PC-9 (cell line): Measurements from ENCODE around the gene STK32B. TPM values are rescaled to one million over a fixed set of nuclear protein-coding genes. Genes with fewer than 3 reads are reported as not detected.

ENCODE experiments used
- BruUV-seq: library from RNA; stranded (reverse); fragments of 400-500 nt; replicated peaks from 2 replicates; lab custom pipeline; 2021; lab: Mats Ljungman, UMichigan
- CTCF ChIA-PET: fragments of 300-600 bp; sonication (Branson Sonifier 250); formaldehyde crosslinking; loops from one replicate; lab custom pipeline; 2022; ENCODE audit warnings: antibody characterized with exemption; lab: Charles Lee
- POLR2A ChIA-PET: fragments of 300-600 bp; sonication (Branson Sonifier 250); formaldehyde crosslinking; loops from one replicate; lab custom pipeline; 2022; ENCODE audit warnings: antibody characterized with exemption; ENCODE audit not compliant: unreplicated experiment; lab: Charles Lee
- DNase-seq, 2 experiments: peaks; one replicate each; pipeline versions ENCODE4 v3.0.0 to v3.0.0-alpha.2; 2015 to 2022; ENCODE audit warnings: mixed read lengths in 1 of 2
- H2AFZ ChIP-seq: fragments of 200-600 bp; sonication (generic); 2 replicates; pipeline ENCODE4 v1.8.1; 2017; ENCODE audit warnings: antibody characterized with exemption
- H3F3A ChIP-seq: fragments of 200-600 bp; sonication (generic); 2 replicates; pipeline ENCODE4 v1.8.1; 2017; ENCODE audit warnings: antibody characterized with exemption, mild to moderate bottlenecking, low read depth; ENCODE audit not compliant: insufficient read depth
- H3K27ac ChIP-seq: fragments of 200-600 bp; sonication (generic); 2 replicates; pipeline ENCODE4 v1.6.1; 2016; ENCODE audit warnings: mixed run types
- H3K27me3 ChIP-seq: fragments of 200-600 bp; sonication (generic); 2 replicates; pipeline ENCODE4 v1.6.1; 2016; ENCODE audit warnings: low read depth, mixed run types; ENCODE audit not compliant: insufficient read depth
- H3K36me3 ChIP-seq: fragments of 200-600 bp; sonication (generic); 2 replicates; pipeline ENCODE4 v1.6.1; 2016; ENCODE audit warnings: low read depth, mixed run types
- H3K4me1 ChIP-seq: fragments of 200-600 bp; sonication (generic); replicated peaks from 2 replicates; pipeline ENCODE4 v1.6.1; 2016; ENCODE audit warnings: mixed run types; ENCODE audit not compliant: insufficient read depth
- H3K4me2 ChIP-seq: fragments of 200-600 bp; sonication (generic); 2 replicates; pipeline ENCODE4 v1.6.1; 2017; ENCODE audit warnings: mixed run types
- H3K4me3 ChIP-seq: fragments of 200-600 bp; sonication (generic); 2 replicates; pipeline ENCODE4 v1.6.1; 2016; ENCODE audit warnings: mixed run types
- H3K79me2 ChIP-seq: fragments of 200-600 bp; sonication (generic); 2 replicates; pipeline ENCODE4 v1.6.1; 2017; ENCODE audit warnings: low read depth, mixed run types
- H3K9me2 ChIP-seq: fragments of 200-600 bp; sonication (generic); 2 replicates; pipeline ENCODE4 v1.8.1; 2017; ENCODE audit warnings: mild to moderate bottlenecking; ENCODE audit not compliant: insufficient read depth
- H3K9me3 ChIP-seq: fragments of 200-600 bp; sonication (generic); 2 replicates; pipeline ENCODE4 v1.8.1; 2016; ENCODE audit warnings: low read depth; ENCODE audit not compliant: insufficient read depth
- H4K20me1 ChIP-seq: fragments of 200-600 bp; sonication (generic); 2 replicates; pipeline ENCODE4 v1.8.1; 2017; ENCODE audit not compliant: insufficient read depth
- CTCF ChIP-seq: fragments of 200-600 bp; sonication (generic); conservative IDR thresholded peaks from 2 replicates; pipeline ENCODE4 v1.6.1; 2017; ENCODE audit warnings: mixed run types, antibody characterized with exemption, mild to moderate bottlenecking, moderate library complexity
- EZH2 ChIP-seq: fragments of 200-600 bp; sonication (generic); IDR thresholded peaks from 2 replicates; pipeline ENCODE4 v1.8.0; 2017; ENCODE audit warnings: antibody characterized with exemption, low read depth
- intact Hi-C: fragments of 100-400 bp; cut with micrococcal nuclease; formaldehyde crosslinking; loops from one replicate; pipeline ENCODE4 v1.10.0; 2022; ENCODE audit not compliant: unreplicated experiment
- total RNA-seq: library from RNA; stranded (reverse); gene quantifications from 2 replicates; pipeline ENCODE4 v1.2.3, GENCODE V29; 2021

The STK32B gene
- total RNA-seq, 1 experiment from 2014 or later = not detected

GRCh38 chr4:5027346-5027745, 23.9 kb upstream of the STK32B start:
- BruUV-seq = no TSS peak
- CTCF ChIA-PET = no interaction called here
- Histone ChIP-seq H3K4me1 (no peaks in the 10 kb centered on the region), H3K27ac (no peak overlapping the region), H3K9me2 (no peaks in the 10 kb centered on the region), H3F3A (no peaks in the 10 kb centered on the region), H4K20me1 (no peaks in the 10 kb centered on the region), H2AFZ (no peak overlapping the region), H3K9me3 (no peaks in the 10 kb centered on the region), H3K4me3 (no peak overlapping the region), H3K4me2 (no peak overlapping the region), H3K79me2 (no peaks in the 10 kb centered on the region), H3K27me3 (peaks cover 70% of the 10 kb centered on the region), H3K36me3 (no peaks in the 10 kb centered on the region)
- DNase-seq = no peak
- intact Hi-C loops = no loop called here
- TF ChIP-seq CTCF (no peak), EZH2 (no peak)
- POLR2A ChIA-PET = no interaction called here

GRCh38 chr4:5028480-5028879, 22.8 kb upstream of the STK32B start:
- H3K36me3 ChIP-seq = no peaks in the 10 kb centered on the region
- POLR2A ChIA-PET = no interaction called here
- no TSS peak for BruUV-seq
- peaks cover 60% of the 10 kb centered on the region for H3K27me3 ChIP-seq
- CTCF ChIA-PET = no interaction called here
- H2AFZ ChIP-seq = no peak overlapping the region
- no peaks in the 10 kb centered on the region for H3K9me3 ChIP-seq
- no peak overlapping the region for H3K4me3 ChIP-seq
- intact Hi-C loops = no loop called here
- H3K27ac ChIP-seq = no peak overlapping the region
- H3F3A ChIP-seq = no peaks in the 10 kb centered on the region
- no peak for TF ChIP-seq EZH2
- no peak for TF ChIP-seq CTCF
- no peak for DNase-seq
- H3K4me1 ChIP-seq = no peaks in the 10 kb centered on the region
- H4K20me1 ChIP-seq = no peaks in the 10 kb centered on the region
- no peaks in the 10 kb centered on the region for H3K79me2 ChIP-seq
- no peaks in the 10 kb centered on the region for H3K9me2 ChIP-seq
- no peak overlapping the region for H3K4me2 ChIP-seq

GRCh38 chr4:5029447-5029846, 21.8 kb upstream of the STK32B start:
- intact Hi-C loops = no loop called here
- Histone ChIP-seq H3F3A (no peaks in the 10 kb centered on the region), H3K4me2 (no peak overlapping the region), H2AFZ (no peak overlapping the region), H3K36me3 (no peaks in the 10 kb centered on the region), H3K79me2 (no peaks in the 10 kb centered on the region), H3K9me2 (no peaks in the 10 kb centered on the region), H3K4me1 (no peaks in the 10 kb centered on the region), H3K27ac (no peak overlapping the region), H3K4me3 (no peak overlapping the region), H3K27me3 (peaks cover 50% of the 10 kb centered on the region), H3K9me3 (no peaks in the 10 kb centered on the region), H4K20me1 (no peaks in the 10 kb centered on the region)
- CTCF ChIA-PET = no interaction called here
- POLR2A ChIA-PET = no interaction called here
- DNase-seq = no peak
- TF ChIP-seq CTCF = no peak
- TF ChIP-seq EZH2 = no peak
- no TSS peak for BruUV-seq
